Endothelial cell of umbilical vein (primary cell): Measurements from ENCODE around the gene THOC5.
A peak's percentile ranks its signal among the peaks of the same experiment; 100 is the strongest.

Experiments used
- EZH2 ChIP-seq: IDR thresholded peaks from 2 replicates; pipeline ENCODE4 v1.6.1; 2012; ENCODE audit warnings: borderline replicate concordance, low read depth, mild to moderate bottlenecking, moderate library complexity, low read length, inconsistent platforms; ENCODE audit not compliant: severe bottlenecking
- POLR2A ChIP-seq: IDR thresholded peaks from 2 replicates; pipeline ENCODE4 v1.6.1; 2012; ENCODE audit warnings: low read depth, mild to moderate bottlenecking, control low read depth, low read length
- POLR2AphosphoS5 ChIP-seq: IDR thresholded peaks from 2 replicates; pipeline ENCODE4 v1.6.1; 2012; ENCODE audit warnings: low read depth, mild to moderate bottlenecking, control low read depth, low read length, moderate library complexity; ENCODE audit not compliant: insufficient read depth

DNA sequence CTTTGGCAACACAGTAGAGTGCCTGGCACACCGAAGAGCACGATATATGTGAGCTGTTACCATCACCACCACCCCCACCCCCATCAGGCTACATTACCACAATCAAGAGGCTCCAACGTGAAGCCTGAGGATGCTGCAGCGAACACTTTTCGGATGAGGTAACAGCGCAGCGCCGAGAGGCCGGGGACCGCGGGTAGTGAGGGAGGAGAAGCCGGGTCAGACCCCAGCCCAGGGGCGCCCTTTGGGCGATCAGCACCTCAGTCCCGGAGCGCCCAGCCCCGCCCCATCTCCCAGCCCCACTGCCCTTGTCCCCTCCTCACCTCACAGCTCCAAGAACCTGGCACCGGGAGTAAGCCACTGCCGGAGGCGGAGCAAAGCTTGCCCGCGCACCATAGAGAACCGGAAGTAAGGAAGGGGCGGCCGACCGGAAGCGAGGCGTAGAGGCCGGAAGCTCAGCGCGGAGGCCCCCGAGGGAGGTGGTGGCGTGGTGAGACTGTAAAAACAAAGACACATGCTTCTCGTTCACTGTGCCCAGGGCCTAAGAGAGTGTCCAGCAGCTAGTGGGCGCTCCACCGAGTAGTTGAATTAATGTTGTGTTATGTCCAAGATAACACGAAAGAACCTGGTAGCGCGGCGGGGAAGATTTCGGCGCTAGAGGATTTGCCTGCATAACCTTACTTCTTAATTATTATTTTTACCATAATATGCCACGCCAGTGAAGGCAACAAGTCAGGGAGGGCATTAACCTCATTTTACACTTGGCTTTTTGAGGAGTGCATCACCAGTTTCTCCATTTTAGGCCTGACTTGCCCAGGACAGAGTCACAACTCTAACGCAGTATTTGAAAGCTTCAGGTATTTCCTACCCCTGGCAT, at the start of gene THOC5:
- TF ChIP-seq POLR2A, result peak; percentile 84
- peak; percentile 93 for TF ChIP-seq POLR2AphosphoS5
- TF ChIP-seq EZH2, result no peak
